ENCODE data around the gene KCNT1. TPM values are rescaled to one million over a fixed set of nuclear protein-coding genes. Genes with fewer than 3 reads are reported as not detected.

Gene KCNT1
- total RNA-seq, 1 experiment from 2014 or later, result 0.68 TPM

GRCh38 chr9:135711391-135711790 is 9.4 kb downstream of the KCNT1 start:
- Mint-ChIP-seq H3K27ac (no peak overlapping the region), H3K27me3 (ENCODE audit: low read depth) (peaks cover 45% of the 10 kb centered on the region), H3K36me3 (ENCODE audit: insufficient read depth in 1 of 3, low read depth in 3 of 3) (no peaks in the 10 kb centered on the region), H3K9me3 (no peaks in the 10 kb centered on the region; a peak in 1 of 5 replicates), H3K4me1 (peaks cover 0 to 5% of the 10 kb centered on the region in 2 experiments; a peak in 1 of 4 replicates), H3K4me3 (no peak overlapping the region)
- Histone ChIP-seq H3K27ac (ENCODE audit: insufficient read length, low read depth, low read length) (no peak overlapping the region), H3K4ac (ENCODE audit: low read depth, low read length) (no peak overlapping the region), H3K23ac (ENCODE audit: insufficient read length, low read depth, low read length) (no peak overlapping the region), H2AK5ac (ENCODE audit: insufficient read length, low read length) (no peak overlapping the region), H3T11ph (ENCODE audit: low read length) (no peak overlapping the region), H3K56ac (ENCODE audit: insufficient read length, low read depth, low read length) (no peak overlapping the region), H4K91ac (ENCODE audit: insufficient read length, low read depth, low read length) (no peak overlapping the region), H4K8ac (replicated peaks; ENCODE audit: insufficient read length, low read depth, low read length) (no peak overlapping the region), H2BK12ac (ENCODE audit: insufficient read length, low read depth, low read length) (no peak overlapping the region), H4K20me1 (ENCODE audit: control insufficient read depth, insufficient read depth, insufficient read length) (no peaks in the 10 kb centered on the region), H3K23me2 (ENCODE audit: insufficient read length, low read depth, low read length, poor library complexity, severe bottlenecking) (no peaks in the 10 kb centered on the region), H2BK5ac (ENCODE audit: insufficient read length, low read length) (no peak overlapping the region), H2BK20ac (ENCODE audit: low read depth, low read length, poor library complexity, severe bottlenecking) (no peak overlapping the region), H3K27me3 (ENCODE audit: insufficient read depth, low read length) (peaks cover 6% of the 10 kb centered on the region; the same call in 1 of the 2 replicates), H3K9me3 (ENCODE audit: control insufficient read depth, low read depth, low read length) (no peaks in the 10 kb centered on the region), H2AFZ (ENCODE audit: low read length) (no peak overlapping the region), H2BK15ac (ENCODE audit: low read depth, low read length) (no peak overlapping the region), H3K4me2 (ENCODE audit: insufficient read depth, insufficient read length, low read length) (no peak overlapping the region), H3K4me1 (ENCODE audit: insufficient read depth, low read length) (no peaks in the 10 kb centered on the region), H3K79me2 (ENCODE audit: insufficient read depth, low read length) (no peaks in the 10 kb centered on the region), H3K18ac (ENCODE audit: insufficient read length, low read depth, low read length) (no peak overlapping the region), H2BK120ac (ENCODE audit: low read depth, low read length, poor library complexity, severe bottlenecking) (no peak overlapping the region), H4K5ac (ENCODE audit: insufficient read length, low read depth, low read length) (no peak overlapping the region), H3K79me1 (ENCODE audit: insufficient read depth, low read depth, low read length, poor library complexity, severe bottlenecking) (no peaks in the 10 kb centered on the region), H3K9ac (ENCODE audit: extremely low read depth, insufficient read length, low read length) (no peak overlapping the region), H3K14ac (ENCODE audit: insufficient read depth, low read length) (no peak overlapping the region)
- no CpG with 5 or more reads among the region's 12 CpGs for WGBS (ENCODE audit: extremely low coverage, insufficient read length, low lambda C conversion rate)
- no peak for TF ChIP-seq CTCF (conservative IDR thresholded peaks at IDR 0.05)
- DNase-seq, result no peak
